DMS53 treated with DMSO at 0.1 percent for 48 hours (cell line): Measurements from ENCODE around the gene CD14.
"Not testable (repeated sequence)": the region's sequence is repeated elsewhere in the genome, so short reads cannot be mapped to it uniquely, and the experiment has no call there.

Experiments used
- DNase-seq: peaks from one replicate; lab custom pipeline; 2025; ENCODE audit not compliant: unreplicated experiment; lab: John Stamatoyannopoulos, UW

Gene CD14

DNA sequence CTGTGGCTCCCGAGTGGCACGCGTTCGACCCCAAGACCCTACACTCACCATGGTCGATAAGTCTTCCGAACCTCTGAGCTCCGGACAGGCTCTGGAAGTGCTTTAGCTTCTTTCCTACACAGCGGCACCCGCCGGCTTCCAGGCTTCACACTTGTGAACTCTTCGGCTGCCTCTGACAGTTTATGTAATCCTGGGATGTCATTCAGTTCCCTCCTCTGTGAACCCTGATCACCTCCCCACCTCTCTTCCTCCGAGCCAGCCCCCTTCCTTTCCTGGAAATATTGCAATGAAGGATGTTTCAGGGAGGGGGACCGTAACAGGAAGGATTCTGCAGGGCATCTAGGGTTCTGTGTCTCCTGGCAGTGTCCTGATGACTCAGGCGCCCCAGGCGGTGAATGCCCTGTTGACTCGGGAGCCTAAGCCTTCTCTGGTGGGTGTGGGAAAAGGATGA, at the start of gene CD14:
Gene CD14 (minus strand): TSS at position 155 of the 451 bp plus-strand sequence. CDS start 104 bp downstream, at position 51.
- DNase-seq = peak; percentile 39

DNA sequence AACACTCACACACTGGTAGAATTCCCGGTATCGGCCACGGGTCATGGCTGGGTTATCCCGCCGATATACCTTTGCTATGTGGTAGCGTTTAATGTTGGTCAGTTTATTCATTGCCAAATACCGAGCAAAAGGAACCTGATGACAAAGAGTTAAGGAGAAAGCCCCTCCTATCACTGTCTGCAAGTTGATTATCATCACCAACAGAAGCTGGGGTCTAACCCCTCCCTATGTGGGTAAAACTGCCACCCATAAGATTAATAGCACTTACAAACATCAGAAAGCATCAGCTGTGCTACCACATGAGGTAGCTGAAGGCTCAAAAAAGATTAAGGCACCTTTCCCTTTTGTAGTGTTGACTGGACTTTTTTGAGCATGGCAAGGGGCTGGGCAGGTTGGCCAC, 46.0 kb upstream of the CD14 start:
- no peak for DNase-seq

DNA sequence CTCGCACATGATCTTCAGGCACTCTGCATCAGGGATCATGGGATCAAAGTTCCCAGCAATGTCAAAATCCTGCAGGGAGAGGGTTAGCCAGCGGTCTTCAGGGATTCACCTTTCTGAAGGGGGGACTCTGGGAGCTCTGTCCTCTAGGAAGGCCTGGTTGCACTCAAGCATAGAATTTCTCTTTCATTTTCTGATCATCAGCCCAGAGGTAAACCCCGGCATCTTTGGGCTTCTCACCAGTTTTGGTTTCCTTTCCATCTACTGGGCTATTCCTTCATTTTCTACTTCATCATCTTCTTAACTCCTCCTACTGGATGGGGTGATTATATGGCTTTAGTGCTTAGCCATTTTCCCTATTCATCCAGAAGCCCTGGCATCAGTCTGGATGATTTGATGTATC, 45.0 kb upstream of the CD14 start:
- no peak for DNase-seq

DNA sequence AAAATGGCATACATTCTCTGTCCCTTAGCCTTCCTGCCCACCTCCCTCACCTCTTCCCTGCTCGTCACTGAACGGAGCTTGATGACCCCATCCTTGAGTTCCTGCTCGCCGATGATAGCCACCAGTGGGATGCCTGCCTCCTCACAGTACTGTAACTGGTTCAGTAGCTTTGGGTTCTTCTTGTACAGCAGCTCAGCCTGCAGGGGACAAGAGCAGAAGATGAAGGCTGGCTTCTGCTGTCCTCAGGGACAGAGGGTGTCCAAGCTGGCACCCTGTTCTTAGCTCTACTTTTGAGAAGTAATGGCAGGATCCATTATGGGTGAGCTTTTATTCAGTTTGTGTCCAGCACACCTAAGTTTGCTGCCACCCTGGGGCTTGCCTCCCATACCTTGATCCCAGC, 41.7 kb upstream of the CD14 start:
- DNase-seq = no peak

DNA sequence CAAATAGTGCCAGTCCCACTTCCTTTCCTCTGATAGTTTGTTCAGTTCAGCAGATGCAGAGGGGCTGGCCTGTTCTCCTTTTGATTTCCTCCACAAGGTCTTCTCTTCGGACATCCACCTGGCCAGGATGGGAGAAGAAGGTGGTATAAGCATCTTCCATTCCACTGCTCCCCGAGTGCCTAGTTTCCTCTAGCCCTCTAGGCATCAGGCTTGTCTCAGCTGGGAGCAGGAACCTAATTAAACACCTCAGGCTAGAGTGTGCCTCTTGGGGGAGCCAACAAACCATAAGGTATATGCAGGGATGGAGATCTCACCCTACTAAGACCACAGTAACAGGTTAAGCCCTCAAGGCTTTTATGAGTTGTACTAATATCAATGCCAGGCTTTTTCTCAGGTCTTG, 41.2 kb upstream of the CD14 start:
- no peak for DNase-seq

DNA sequence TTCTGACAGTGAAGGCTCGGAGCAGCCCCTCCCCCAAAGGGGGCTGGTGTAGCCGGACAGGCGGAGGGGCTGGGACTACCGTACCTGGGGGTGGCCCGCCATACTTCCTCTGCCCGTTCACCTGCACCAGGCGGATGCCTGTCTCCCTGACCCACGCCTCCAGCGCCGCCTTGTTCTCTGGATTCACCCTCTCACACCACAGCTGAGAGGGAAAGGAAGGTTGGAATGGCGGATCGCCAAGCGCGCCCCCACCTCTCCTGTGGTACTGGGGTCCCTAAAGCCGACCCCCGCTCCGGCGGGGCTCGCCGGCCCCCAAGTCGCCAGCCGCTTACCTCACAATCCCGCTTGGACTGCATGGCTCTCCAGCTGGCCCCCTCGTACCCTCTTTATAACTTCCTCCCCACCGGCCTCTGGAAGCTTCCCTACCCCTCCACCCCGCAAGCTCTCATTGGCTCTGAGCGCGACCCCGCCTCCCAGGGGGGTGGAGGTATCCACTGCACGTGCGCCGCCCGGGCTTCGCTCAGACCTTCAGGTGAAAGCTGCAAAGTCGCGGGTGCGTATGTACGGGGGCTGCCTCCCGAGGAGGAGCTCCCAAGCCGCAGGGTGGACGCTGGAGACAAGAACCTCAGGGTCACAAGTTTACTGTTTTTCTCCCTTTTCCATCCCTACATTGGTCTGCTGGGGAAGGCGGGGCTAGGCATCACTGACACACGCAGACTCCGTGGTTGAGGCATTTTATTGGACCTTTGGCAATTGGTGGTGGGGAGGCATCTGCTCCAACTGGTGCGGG, 40.4 kb upstream of the CD14 start, which contains the start of gene DND1:
Gene DND1 (minus strand): TSS at position 390 of the 790 bp plus-strand sequence. CDS start 34 bp downstream, at position 356.
- no peak for DNase-seq

DNA sequence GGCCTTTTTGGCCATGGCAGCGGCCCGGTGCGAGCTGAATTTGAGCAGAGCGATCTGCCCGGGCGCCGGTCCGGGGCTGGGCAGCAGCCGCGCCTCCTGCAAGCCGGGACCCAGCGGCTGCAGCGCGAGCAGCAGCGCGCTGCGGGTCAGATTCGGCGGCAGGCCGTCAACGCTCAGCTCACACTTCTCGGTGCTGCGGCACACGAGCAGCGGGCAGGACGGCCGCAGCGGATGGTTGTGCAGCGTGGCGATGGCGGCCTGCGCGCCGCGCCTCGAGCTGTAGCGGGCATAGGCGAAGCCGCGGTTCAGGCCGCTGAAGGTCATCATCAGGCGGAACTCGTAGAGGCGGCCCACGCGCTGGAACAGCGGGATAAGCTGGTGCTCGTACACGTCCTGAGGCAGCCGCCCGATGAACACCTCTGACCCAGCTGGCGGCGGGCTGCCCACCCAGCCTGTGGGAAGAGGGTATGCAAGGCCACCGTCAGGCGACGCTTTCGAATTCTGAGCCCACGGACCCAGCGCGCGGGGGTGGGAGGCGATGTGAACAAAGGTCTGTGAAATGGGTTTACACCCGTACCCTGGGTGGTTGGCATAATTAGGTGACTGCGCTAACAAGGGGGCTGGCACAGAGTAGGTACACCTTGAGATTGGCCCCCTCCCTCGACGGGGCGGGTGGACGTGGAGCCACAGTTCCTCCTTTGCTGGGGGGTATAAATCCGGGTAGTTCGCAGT, 39.6 kb upstream of the CD14 start:
- peak; percentile 8 for DNase-seq

DNA sequence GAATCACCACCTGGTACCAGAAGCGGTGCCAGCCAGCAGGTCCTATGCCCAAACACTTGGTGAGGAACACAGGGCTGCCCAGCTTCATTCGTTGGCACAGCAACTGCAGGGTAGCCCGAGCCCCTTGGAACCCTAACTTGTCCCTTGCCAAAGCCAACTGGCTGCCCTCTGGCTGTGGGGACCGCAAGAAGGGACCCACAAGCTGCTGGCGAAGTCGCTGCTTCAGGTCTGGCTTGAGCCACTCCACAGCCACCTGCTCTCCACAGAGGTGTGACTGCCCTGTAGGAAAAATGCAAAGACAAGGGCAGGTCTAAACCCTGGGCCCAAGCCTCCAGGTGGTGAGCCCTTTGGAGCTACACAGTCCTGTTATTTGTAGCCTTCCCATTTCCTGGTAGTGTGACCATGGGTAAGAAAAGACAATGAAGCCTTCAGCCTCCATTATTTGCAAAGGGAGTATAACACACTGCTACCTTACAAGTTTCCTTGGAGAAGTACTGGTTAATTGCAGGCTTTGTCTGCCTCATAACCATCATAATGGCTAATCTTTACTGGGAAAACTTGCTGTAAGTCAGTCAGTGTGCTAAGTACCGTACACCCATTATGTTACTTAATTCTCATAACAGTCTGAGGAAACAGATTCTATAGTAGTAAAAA, 38.6 kb upstream of the CD14 start:
- DNase-seq = no peak

DNA sequence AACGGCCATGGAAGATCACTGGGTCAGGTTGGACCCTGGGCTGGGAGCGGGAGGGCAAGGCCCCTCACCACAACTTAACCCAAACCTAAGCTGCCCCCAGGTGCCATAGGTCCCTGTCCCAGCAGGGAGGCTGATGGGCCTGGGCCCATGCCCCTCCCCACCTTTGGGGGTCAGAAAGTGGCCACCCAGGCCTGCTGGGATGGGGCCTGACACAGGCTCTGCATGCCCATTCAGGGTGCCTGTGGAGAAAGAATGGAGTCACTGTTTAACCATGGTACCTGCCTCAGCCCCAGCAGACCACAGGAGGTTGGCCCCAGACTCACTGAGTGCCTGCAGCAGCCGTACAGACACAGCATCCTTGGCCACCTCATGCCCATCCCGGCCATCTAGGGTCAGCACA, 38.1 kb upstream of the CD14 start:
- not testable (repeated sequence) for DNase-seq

DNA sequence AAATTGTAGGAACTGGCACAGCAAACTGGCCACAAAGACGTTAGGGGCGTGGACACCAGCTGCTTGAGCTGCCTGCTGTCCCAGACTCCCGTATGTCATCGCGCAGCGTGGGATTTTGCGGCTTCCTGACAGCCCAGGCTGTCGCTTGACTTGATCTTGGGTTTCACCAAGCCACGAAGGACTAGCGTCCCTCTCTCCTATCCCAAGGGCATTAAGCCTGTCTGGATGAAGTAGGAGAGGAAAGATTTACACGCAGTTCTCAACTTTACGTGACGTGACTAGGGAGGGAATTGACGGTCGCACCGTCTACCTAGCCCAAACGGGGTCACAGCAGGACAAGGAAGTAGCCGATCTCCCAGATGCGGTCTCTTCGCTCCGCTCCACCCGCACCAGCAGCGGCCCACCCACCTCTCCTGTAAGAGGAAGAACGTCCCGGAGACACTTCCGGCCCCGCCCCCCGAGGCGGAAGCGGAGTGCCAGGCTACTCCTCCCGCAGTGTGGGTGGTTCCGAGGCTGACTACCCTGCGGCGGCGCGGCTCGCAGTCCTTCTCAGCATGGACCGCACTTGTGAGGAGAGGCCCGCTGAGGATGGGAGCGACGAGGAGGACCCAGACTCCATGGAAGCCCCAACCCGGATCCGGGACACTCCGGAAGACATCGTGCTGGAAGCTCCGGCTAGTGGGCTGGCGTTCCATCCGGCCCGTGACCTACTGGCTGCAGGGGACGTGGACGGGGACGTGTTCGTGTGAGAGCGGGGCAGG, 31.6 kb upstream of the CD14 start, which contains the start of gene WDR55:
Gene WDR55 (plus strand): TSS at position 546 of the 761 bp plus-strand sequence. CDS start 9 bp downstream, at position 555.
- DNase-seq = peak; percentile 94

DNA sequence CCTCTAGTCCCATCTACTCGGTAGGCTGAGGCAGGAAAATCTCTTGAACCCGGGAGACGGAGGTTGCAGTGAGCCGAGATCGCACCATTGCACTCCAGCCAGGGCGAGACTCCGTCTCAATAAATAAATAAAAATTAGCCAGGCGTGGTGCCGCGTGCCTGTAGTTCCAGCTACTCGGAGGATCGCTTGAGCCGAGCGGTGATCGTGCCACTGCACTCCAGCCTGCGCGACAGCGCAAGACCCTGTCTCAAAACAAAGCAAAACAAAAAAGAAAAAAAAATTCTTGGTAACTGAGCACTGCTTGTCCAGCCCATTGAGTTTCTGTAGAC, 31.0 kb upstream of the CD14 start:
- no peak for DNase-seq

DNA sequence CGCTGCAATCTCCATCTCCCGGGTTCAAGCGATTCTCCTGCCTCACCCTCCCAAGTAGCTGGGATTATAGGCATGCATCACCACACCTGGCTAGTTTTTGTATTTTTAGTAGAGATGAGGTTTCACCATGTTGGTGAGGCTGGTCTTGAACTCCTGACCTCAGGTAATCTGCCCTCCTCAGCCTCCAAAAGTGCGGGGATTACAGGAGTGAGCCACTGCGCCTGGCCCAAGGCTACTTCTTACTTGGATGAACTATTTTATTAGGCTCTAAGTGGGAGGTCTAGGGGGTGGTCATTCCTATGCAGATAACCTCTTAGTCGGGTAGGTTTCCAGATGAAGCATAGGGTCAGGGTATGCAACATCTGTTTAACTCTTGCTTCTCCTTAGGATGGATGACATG, 27.4 kb upstream of the CD14 start:
- not testable (repeated sequence) for DNase-seq

DNA sequence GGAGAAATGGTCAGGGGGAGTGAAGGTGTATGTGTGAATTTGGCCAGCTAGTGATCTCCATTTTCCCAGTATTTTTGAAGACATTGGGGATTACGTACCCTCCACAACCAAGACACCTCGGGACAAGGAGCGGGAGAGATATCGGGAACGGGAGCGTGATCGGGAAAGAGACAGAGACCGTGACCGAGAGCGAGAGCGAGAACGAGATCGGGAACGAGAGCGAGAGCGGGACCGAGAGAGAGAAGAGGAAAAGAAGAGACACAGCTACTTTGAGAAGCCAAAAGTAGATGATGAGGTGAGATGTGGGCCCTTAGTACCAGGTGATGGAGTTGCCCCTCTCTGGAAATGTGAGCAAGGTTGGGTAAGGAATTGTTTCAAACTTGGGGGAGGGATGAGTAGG, 25.9 kb upstream of the CD14 start:
- DNase-seq = no peak

DNA sequence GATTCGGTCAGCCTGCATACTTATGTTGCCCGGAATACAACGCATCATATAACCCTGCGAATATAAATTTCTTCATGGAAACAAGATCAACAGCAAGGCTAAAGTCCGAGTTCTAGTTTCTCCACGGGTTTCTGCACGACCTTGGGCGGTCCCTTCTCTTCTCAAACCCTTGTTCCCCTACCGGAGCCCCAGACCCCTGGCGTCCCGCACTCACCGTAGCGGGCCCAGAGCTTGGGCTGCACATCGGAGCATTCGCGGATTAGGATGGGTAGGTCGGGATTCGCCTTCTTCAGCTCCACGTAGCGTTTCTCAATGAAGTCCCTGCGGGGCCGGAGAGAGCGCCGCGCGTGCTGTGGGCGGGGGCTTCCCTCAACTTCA, 14.1 kb upstream of the CD14 start:
- DNase-seq = no peak

DNA sequence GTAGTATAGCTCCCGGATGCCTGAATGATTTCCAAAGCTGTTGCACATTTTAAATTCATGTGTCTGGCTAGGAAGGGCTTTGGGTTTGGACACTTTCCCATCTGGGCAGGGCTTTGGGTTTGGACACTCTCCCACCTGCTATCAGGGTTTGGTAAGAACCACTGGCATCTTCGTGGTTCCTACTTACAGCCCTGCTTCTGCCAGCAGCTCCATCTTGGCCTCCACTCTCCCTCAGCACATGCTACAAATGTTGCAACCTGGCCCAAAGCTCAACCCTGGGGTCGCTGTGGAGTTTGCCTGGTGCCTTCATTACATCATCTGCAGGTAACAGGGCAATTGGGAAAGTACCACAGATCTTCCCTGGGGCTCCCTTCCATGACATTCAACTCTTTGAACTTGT, 9.7 kb upstream of the CD14 start:
- DNase-seq = no peak

DNA sequence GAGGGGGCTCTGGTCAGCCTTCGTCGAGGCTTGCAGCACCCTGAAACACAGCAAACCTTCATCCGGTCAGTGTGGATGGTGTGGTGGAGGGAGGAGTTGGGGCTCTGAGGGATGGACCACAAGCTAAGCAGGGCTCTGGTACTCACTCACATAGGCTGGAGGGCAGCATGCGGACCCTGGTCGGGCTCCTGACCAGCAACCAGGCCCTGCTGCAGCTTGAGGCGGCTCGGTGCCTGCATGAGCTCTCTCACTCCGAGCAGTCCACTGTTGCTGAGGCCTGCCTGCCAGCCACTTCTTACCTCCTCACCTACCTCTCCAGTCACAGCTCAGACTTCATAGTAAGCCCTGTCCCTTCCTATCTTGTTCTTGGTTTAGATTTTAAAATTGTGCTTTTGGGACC, 8.7 kb upstream of the CD14 start:
- no peak for DNase-seq

DNA sequence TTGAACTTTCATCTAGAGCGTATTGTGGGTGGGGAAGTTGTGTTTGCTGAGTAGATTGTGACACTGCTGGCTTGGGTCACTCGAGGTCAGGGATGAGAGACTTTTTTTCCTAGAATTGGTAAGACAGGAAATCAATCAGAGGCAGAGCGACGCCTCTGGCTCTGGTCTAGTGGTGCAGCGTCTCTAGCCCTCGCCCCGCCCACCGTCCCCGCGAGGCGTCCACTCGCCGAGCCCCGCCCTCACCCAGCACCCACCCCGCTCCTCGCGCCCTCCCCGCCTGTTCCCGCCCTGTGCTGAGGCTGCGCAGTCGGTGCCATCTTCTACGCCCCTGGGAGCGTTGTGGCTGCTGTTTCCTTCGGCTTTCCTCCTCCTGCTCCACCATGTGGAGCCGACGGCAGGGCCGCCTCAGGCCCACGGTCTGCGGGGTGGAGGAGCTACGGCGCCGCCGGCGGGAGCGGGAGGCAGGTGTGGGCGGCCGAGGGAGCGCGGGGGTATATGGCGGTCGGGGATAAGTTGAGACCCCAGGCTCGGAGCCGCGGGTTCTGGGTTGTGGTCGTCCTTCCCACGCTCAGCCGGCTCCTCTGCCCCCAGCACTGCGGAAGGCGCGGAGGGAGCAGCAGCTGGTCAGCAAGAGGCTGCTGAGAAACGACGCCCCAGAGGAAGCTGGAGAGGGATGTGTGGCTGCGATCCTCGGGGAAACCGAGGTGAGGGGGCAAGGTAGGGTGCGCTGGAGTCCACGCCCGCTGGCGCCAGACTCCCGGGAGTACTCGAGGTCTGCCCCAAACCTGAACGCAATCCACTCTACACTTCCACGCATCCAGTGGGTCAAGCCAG, 6.4 kb upstream of the CD14 start, which contains the start of gene TMCO6:
Gene TMCO6 (plus strand): TSS at position 304 of the 834 bp plus-strand sequence. CDS start 77 bp downstream, at position 381.
- peak; percentile 93 for DNase-seq

DNA sequence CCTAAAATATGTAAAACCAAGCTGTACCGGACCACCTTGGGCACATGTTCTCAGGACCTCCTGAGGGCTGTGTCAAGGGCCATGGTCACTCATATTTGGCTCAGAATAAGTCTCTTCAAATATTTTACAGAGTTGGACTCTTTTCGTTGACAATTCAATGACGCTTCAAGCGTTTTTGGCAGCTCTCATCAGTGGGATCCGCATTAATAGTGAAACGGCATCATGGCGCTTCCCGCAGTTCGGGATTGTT, 5.8 kb upstream of the CD14 start:
- DNase-seq = not testable (repeated sequence)

DNA sequence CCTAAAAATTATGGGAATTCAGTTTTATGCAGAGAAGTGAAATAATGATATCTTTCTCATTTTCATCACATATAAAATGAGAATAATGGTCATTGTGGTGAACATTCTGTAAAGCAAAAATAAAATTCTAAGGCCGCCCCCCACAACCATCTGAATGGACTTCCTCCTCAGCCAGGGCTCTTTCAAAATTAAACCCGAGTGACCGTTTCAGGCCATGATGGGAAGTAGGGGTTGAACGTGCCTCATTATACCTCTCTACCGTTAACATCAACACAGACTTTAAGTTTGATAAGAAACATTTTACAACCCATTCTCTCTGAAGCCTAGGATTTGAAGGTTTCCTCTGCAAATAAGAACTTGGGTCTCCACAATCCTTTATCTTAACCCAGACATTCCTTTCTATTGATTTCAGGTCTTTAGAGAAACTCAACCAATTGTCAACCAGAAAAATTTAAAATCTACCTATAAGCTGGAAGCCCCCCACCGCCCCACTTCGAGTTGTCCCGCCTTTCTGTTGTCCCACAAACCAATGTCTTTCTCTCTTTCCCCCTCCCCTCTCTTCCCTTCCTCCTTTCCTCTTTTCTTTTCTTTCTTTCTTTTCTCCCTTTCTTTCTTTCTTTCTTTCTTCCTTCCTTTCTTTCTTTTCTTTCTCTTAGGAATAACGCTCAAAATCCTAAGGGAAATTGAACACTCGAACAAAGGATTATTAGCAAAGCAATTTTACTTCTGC, 4.6 kb upstream of the CD14 start:
- DNase-seq = no peak
